G401 (cell line): ENCODE measurements around the gene KIF18A. TPM values are rescaled to one million over a fixed set of nuclear protein-coding genes. Genes with fewer than 3 reads are reported as not detected.
"Not testable (repeated sequence)": the region's sequence is repeated elsewhere in the genome, so short reads cannot be mapped to it uniquely, and the experiment has no call there.

Experiments
- DNase-seq: peaks from one replicate; pipeline ENCODE4 v3.0.0-alpha.2; 2015; ENCODE audit warnings: low spot score
- in situ Hi-C: cut with HindIII; loops from 2 replicates; pipeline ENCODE4 v1.10.0; 2016; ENCODE audit warnings: low sequenced_read_pairs, mixed read lengths
- total RNA-seq: library from RNA; depleted of rRNA; stranded (reverse); fragments of >200 nt; shearing (Covaris generic); gene quantifications from 2 replicates; pipeline ENCODE4 v1.2.3, GENCODE V29; 2014

KIF18A gene
- total RNA-seq, 1 experiment from 2014 or later, result 41.8 TPM

- no peak for DNase-seq
- in situ Hi-C loops, result no loop called here
These were observed 1.0 kb upstream of the KIF18A start for GRCh38 chr11:28108958-28109357.

- no peak for DNase-seq
- in situ Hi-C loops, result no loop called here
These were observed 686 bp downstream of the KIF18A start for GRCh38 chr11:28107191-28107749.

GRCh38 chr11:28106353-28107043, 1.5 kb downstream of the KIF18A start:
- in situ Hi-C loops, result no loop called here
- no peak for DNase-seq

DNA sequence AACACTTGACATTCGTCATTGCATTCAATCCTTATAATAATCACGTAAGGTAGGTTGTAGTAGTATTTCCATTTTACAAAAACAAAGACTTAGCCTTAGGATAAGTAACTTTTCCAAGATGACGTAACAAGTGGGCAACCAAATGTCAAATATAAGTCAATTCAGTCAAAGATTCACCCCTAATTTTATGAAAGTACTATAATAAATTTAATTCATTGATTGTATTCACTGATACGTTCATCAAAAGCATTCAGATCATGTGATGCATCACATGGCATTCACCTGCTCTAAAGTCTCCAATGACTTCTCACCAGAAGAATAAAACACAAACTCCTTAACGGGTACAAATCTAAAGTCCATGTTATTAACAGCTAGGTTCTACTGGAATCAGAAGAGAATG, 2.1 kb downstream of the KIF18A start:
- in situ Hi-C loops, result no loop called here
- no peak for DNase-seq

- DNase-seq, result no peak
- in situ Hi-C loops, result no loop called here
These were observed 3.0 kb downstream of the KIF18A start for GRCh38 chr11:28104984-28105383.

DNA sequence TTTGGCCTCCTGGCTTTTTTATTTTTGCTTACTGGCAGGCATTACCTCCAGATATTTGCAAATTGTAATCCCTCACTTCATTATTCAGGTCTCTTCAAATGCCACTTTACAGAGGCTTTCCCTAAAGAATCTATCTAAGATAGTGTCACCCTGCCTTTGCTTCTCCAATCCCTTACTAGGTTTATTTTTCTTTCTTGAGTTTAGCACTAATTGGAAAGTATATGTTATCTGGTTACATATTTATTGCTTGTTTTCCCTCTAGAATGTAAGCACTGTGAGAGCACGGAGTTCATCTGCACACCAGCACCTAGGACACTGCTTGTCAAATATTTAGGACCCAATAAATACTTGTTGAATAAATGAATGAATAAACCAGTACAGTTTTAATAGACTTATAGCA, 3.5 kb downstream of the KIF18A start:
- no peak for DNase-seq
- in situ Hi-C loops, result no loop called here

- DNase-seq, in situ Hi-C loops: not testable (repeated sequence)
These were observed 5.7 kb downstream of the KIF18A start for GRCh38 chr11:28102300-28102699.

GRCh38 chr11:28100665-28101064, 7.3 kb downstream of the KIF18A start:
- in situ Hi-C loops, result no loop called here
- DNase-seq, result no peak

- no peak for DNase-seq
- in situ Hi-C loops, result loop anchor here (25.0 kb wide), 1 partner anchor 387 kb away; the partner anchor contains the start of gene BDNF
These were observed 8.2 kb downstream of the KIF18A start for GRCh38 chr11:28099715-28100114.

DNA sequence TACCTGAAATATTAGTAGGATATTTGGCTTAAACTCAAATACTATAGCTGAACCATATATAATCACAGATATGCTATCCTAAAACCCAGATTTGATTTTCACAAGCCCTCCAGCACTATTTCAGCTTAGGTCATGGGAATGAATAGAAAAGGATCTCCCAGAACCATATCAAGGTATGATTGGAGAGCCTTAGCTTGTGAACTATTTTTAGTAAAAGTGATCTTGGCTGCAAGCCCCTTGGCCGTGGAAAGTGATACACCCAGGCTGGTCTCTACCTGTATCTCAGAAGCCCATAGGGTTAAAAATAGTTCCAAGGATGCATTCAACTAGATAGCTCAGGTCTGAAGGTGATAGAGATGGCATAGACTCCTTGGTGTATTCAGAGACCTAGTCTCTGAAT, 9.7 kb downstream of the KIF18A start:
- in situ Hi-C loops, result loop anchor here (25.0 kb wide), 1 partner anchor 386 kb away; the partner anchor contains the start of gene BDNF
- DNase-seq, result no peak

- no peak for DNase-seq
- in situ Hi-C loops, result loop anchor here (25.0 kb wide), 1 partner anchor 380 kb away; the partner anchor contains the start of gene BDNF
These were observed 15.2 kb downstream of the KIF18A start for GRCh38 chr11:28092786-28093185.

DNA sequence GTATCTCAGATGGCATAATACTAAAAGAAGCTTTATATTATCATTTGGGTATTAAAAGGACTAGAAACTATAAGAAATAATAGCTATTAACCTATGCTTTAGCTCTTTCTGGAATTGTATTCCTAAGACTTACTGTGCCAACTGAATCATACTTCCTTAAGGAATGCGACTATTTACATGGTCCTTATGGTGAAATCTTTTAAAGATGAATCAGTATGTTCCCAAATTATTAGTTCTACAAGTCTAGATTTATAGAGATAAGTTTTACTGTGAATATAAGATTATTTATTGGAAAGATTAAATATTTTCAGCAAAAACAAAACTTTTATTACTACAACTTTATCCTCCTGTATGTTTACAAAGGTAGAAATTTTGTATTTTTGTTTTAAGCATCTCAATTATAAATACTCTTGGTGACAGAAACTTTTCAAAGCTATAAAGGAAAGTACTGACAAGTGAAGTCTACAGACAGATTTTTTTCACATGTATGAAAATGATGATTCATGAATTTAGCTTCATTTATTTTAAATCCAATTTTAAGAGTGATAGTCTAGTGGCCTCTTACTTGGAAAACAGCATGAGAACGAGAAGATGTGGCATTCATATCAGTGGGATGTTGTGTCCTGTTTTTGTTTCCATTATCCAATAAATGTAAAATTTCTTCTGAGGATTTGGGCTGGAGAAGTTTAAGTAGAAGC, 17.8 kb downstream of the KIF18A start:
- DNase-seq, result no peak
- in situ Hi-C loops, result loop anchor here (25.0 kb wide), 1 partner anchor 378 kb away; the partner anchor contains the start of gene BDNF

GRCh38 chr11:28089378-28089777, 18.6 kb downstream of the KIF18A start:
- DNase-seq, result no peak
- in situ Hi-C loops, result loop anchor here (25.0 kb wide), 1 partner anchor 377 kb away; the partner anchor contains the start of gene BDNF

- in situ Hi-C loops, result loop anchor here (25.0 kb wide), 1 partner anchor 375 kb away; the partner anchor contains the start of gene BDNF
- DNase-seq, result not testable (repeated sequence)
These were observed 20.3 kb downstream of the KIF18A start for GRCh38 chr11:28087693-28088092.

DNA sequence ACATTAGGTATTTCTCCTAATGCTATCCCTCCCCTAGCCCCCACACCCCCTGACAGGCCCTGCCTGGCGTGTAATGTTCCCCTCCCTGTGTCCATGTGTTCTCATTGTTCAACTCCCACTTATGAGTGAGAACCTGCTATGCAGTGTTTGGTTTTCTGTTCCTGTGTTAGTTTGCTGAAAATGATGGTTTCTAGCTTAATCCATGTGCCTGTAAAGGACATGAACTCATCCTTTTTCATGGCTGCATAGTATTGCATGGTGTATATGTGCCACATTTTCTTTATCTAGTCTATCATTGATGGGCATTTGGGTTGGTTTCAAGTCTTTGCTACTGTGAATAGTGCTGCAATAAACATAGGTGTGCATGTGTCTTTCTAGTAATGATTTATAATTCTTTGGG, 20.8 kb downstream of the KIF18A start:
- not testable (repeated sequence) for DNase-seq
- in situ Hi-C loops, result loop anchor here (25.0 kb wide), 1 partner anchor 375 kb away; the partner anchor contains the start of gene BDNF

DNA sequence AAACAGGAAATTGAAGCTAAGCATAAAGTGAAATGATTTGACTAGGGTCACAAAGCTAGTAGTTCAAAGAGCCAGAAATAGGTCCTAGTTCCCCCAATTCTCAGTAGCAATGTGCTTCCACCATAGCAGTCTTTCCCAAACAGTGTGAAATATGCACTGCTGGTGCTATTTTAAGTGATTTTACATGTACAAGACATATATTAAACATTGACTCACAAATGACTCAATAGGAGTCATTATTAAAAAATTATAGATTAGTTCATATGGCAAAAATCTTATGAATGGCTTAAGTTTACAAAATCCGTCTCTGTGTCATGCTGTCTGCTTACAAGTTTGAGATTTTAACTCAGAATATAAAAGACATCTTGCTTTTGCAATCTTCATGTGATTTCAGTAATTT, 21.4 kb downstream of the KIF18A start:
- in situ Hi-C loops, result loop anchor here (25.0 kb wide), 1 partner anchor 374 kb away; the partner anchor contains the start of gene BDNF
- no peak for DNase-seq

DNA sequence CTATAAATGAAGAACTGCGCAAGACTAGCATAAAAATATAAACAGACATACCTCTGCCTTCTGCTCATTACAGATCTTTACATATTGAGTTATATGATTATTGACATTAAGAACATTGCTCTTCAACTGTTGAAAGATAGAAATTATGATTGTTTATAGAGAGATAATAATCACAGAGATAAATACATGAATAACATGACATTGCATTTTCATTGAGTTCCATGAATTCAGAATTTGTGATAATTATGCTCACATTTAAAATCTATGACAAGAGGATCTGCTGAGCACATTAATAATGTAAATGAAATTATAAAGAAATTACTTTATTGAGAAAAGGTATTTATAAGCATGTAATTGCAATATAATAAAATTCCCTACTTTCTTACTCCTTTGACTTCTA, 24.8 kb downstream of the KIF18A start:
- no peak for DNase-seq
- in situ Hi-C loops, result loop anchor here (25.0 kb wide), 1 partner anchor 371 kb away; the partner anchor contains the start of gene BDNF

- in situ Hi-C loops, result loop anchor here (25.0 kb wide), 1 partner anchor 365 kb away; the partner anchor contains the start of gene BDNF
These were observed 30.4 kb downstream of the KIF18A start for GRCh38 chr11:28077521-28077920.

GRCh38 chr11:28072321-28072720, 35.6 kb downstream of the KIF18A start:
- in situ Hi-C loops, result no loop called here
- no peak for DNase-seq

More at GRCh38 chr11:28077521-28077920, 30.4 kb downstream of the KIF18A start:
- DNase-seq, result peak; percentile 72

- in situ Hi-C loops, result no loop called here
- DNase-seq, result no peak
These were observed 36.7 kb downstream of the KIF18A start for GRCh38 chr11:28071305-28071704.
